HCT116 (cell line): Measurements from ENCODE around the gene HYAL1. TPM values are rescaled to one million over a fixed set of nuclear protein-coding genes. Genes with fewer than 3 reads are reported as not detected.
A peak's percentile ranks its signal among the peaks of the same experiment; 100 is the strongest.

Experiments
- ATAC-seq: fragments of 200-7000 bp; cut with Tn5 transposase; 2 replicates; pipeline ENCODE4 v1.9.1; 2020; ENCODE audit warnings: mild to moderate bottlenecking, moderate library complexity
- BruUV-seq: library from RNA; stranded (reverse); fragments of 400-500 nt; replicated peaks from 2 replicates; lab custom pipeline; 2021; lab: Mats Ljungman, UMichigan
- CTCF ChIA-PET: fragments of 300-600 bp; sonication (Branson Sonifier 250); formaldehyde crosslinking; loops from one replicate; lab custom pipeline; 2021; ENCODE audit warnings: antibody characterized with exemption; lab: Charles Lee
- POLR2A ChIA-PET: fragments of 300-600, 350-600 bp; sonication (Branson Sonifier 250); formaldehyde crosslinking; loops from one replicate; lab custom pipeline; 2021; ENCODE audit warnings: antibody characterized with exemption; lab: Charles Lee
- RAD21 ChIA-PET, 2 experiments: fragments of 300-600 bp; sonication (Branson Sonifier 250); formaldehyde crosslinking; loops; one replicate each; lab custom pipeline; 2023; ENCODE audit warnings: low total read pairs in 2 of 2; ENCODE audit not compliant: uncharacterized antibody in 2 of 2, unreplicated experiment in 2 of 2, low non-redundant PET in 1 of 2; lab: Charles Lee
- DNase-seq: peaks from one replicate; pipeline ENCODE4 v3.0.0-alpha.2; 2010; ENCODE audit warnings: low read depth, low spot score
- H2AFZ ChIP-seq: fragments of 200-600 bp; shearing (Covaris generic), sonication (generic); 2 replicates; pipeline ENCODE4 v1.6.1; 2017; ENCODE audit warnings: low read depth, mixed run types, mixed read lengths, antibody characterized with exemption, low read length; ENCODE audit not compliant: poor library complexity, severe bottlenecking
- H3K27ac ChIP-seq: 2 replicates; pipeline ENCODE4 v1.5.1; 2012; ENCODE audit warnings: low read depth, low read length
- H3K27me3 ChIP-seq: fragments of 200-600 bp; sonication (generic); 2 replicates; pipeline ENCODE4 v1.6.1; 2016; ENCODE audit warnings: mixed run types, low read length, mixed read lengths; ENCODE audit not compliant: insufficient read depth
- H3K36me3 ChIP-seq, 2 experiments: fragments of 200-500 bp in 1 of 2; fragments of 200-600 bp in 1 of 2; sonication (Bioruptor generic) in 1 of 2; sonication (generic) in 1 of 2; 2 replicates each; pipeline versions ENCODE4 v1.5.1 to v1.6.1; 2014 to 2016; ENCODE audit warnings: low read length in 2 of 2, inconsistent platforms in 1 of 2, mixed read lengths in 1 of 2, mixed run types in 1 of 2; ENCODE audit not compliant: insufficient read depth in 2 of 2, control insufficient read depth in 1 of 2
- H3K4me1 ChIP-seq, 2 experiments: fragments of 200-600 bp in 1 of 2; sonication (generic) in 1 of 2; 2 replicates each; pipeline versions ENCODE4 v1.5.1 to v1.6.1; 2012 to 2017; ENCODE audit warnings: low read length in 2 of 2, inconsistent platforms in 1 of 2, mild to moderate bottlenecking in 1 of 2, mixed read lengths in 1 of 2, mixed run types in 1 of 2, moderate library complexity in 1 of 2; ENCODE audit not compliant: insufficient read depth in 2 of 2, control insufficient read depth in 1 of 2
- H3K4me2 ChIP-seq: fragments of 200-600 bp; sonication (generic); 2 replicates; pipeline ENCODE4 v1.6.1; 2017; ENCODE audit warnings: mixed run types, low read length, mixed read lengths
- H3K4me3 ChIP-seq, 2 experiments: fragments of 200-600 bp in 1 of 2; sonication (generic) in 1 of 2; replicated peaks in 1 of 2; 2 replicates each; pipeline ENCODE4 v1.5.1; 2011 to 2016; ENCODE audit warnings: low read length in 2 of 2, control low read depth in 1 of 2, low read depth in 1 of 2, mild to moderate bottlenecking in 1 of 2, mixed read lengths in 1 of 2, mixed run types in 1 of 2
- H3K79me2 ChIP-seq: fragments of 200-600 bp; sonication (generic); 2 replicates; pipeline ENCODE4 v1.6.1; 2017; ENCODE audit warnings: mild to moderate bottlenecking, mixed run types, low read length, moderate library complexity, mixed read lengths; ENCODE audit not compliant: insufficient read depth
- H3K9ac ChIP-seq: fragments of 200-600 bp; sonication (generic); 2 replicates; pipeline ENCODE4 v1.6.1; 2016; ENCODE audit warnings: low read length, mixed read lengths
- H3K9me2 ChIP-seq: fragments of 200-600 bp; sonication (generic), shearing (Covaris generic); 2 replicates; pipeline ENCODE4 v1.6.1; 2017; ENCODE audit warnings: mixed run types, mild to moderate bottlenecking, moderate library complexity; ENCODE audit not compliant: insufficient read depth
- H3K9me3 ChIP-seq, 2 experiments: fragments of 200-500 bp in 1 of 2; fragments of 200-600 bp in 1 of 2; sonication (Bioruptor generic) in 1 of 2; sonication (generic) in 1 of 2; 2 replicates each; pipeline ENCODE4 v1.6.1; 2014 to 2017; ENCODE audit warnings: low read length in 2 of 2, mixed read lengths in 2 of 2, inconsistent platforms in 1 of 2, low read depth in 1 of 2, mild to moderate bottlenecking in 1 of 2, mixed run types in 1 of 2, moderate library complexity in 1 of 2; ENCODE audit not compliant: control insufficient read depth in 1 of 2, insufficient read depth in 1 of 2
- H4K20me1 ChIP-seq: fragments of 200-600 bp; sonication (generic), shearing (Covaris generic); 2 replicates; pipeline ENCODE4 v1.6.1; 2017; ENCODE audit warnings: mixed run types, mild to moderate bottlenecking, moderate library complexity; ENCODE audit not compliant: insufficient read depth
- CBX3 ChIP-seq: IDR thresholded peaks from 2 replicates; pipeline ENCODE4 v1.6.1; 2012; ENCODE audit warnings: low read depth
- CEBPB ChIP-seq: IDR thresholded peaks from 2 replicates; pipeline ENCODE4 v1.6.1; 2012; ENCODE audit warnings: low read depth
- EGR1 ChIP-seq: IDR thresholded peaks from 2 replicates; pipeline ENCODE4 v1.6.1; 2012; ENCODE audit warnings: low read depth
- EZH2 ChIP-seq: fragments of 200-600 bp; sonication (generic); IDR thresholded peaks from 2 replicates; pipeline ENCODE4 v1.6.1; 2017; ENCODE audit warnings: antibody characterized with exemption, mixed run types
- EZH2phosphoT487 ChIP-seq: fragments of 200-600 bp; IDR thresholded peaks from 2 replicates; pipeline ENCODE4 v1.6.1; 2018; ENCODE audit warnings: antibody characterized with exemption, borderline replicate concordance
- FOSL1 ChIP-seq: IDR thresholded peaks from 2 replicates; pipeline ENCODE4 v1.6.1; 2012; ENCODE audit warnings: low read depth
- JUND ChIP-seq: IDR thresholded peaks from 2 replicates; pipeline ENCODE4 v1.6.1; 2012
- MAX ChIP-seq: IDR thresholded peaks from 2 replicates; pipeline ENCODE4 v1.6.1; 2012
- POLR2A ChIP-seq: IDR thresholded peaks from 2 replicates; pipeline ENCODE4 v1.7.0; 2011; ENCODE audit warnings: borderline replicate concordance; ENCODE audit not compliant: insufficient read depth, insufficient read length; ENCODE audit errors: extremely low read depth
- POLR2AphosphoS5 ChIP-seq: IDR thresholded peaks from 2 replicates; pipeline ENCODE4 v1.6.1; 2011; ENCODE audit warnings: mild to moderate bottlenecking, low read depth, low read length, moderate library complexity
- RAD21 ChIP-seq: IDR thresholded peaks from 2 replicates; pipeline ENCODE4 v1.6.1; 2012; ENCODE audit warnings: low read depth, mild to moderate bottlenecking
- SIN3A ChIP-seq: IDR thresholded peaks from 2 replicates; pipeline ENCODE4 v1.6.1; 2012; ENCODE audit warnings: low read depth
- SRF ChIP-seq: IDR thresholded peaks from 2 replicates; pipeline ENCODE4 v1.6.1; 2012; ENCODE audit warnings: low read depth
- TCF7L2 ChIP-seq: IDR thresholded peaks from 2 replicates; pipeline ENCODE4 v1.7.0; 2011; ENCODE audit warnings: borderline replicate concordance, inconsistent platforms; ENCODE audit not compliant: insufficient read depth, insufficient read length; ENCODE audit errors: extremely low read depth
- YY1 ChIP-seq: IDR thresholded peaks from 2 replicates; pipeline ENCODE4 v1.6.1; 2011; ENCODE audit warnings: low read length, low read depth, moderate library complexity, mild to moderate bottlenecking; ENCODE audit not compliant: insufficient replicate concordance; ENCODE audit errors: extremely low read depth
- ZBTB33 ChIP-seq: IDR thresholded peaks from 2 replicates; pipeline ENCODE4 v1.6.1; 2011; ENCODE audit warnings: mild to moderate bottlenecking, low read length, moderate library complexity; ENCODE audit not compliant: insufficient replicate concordance; ENCODE audit errors: extremely low read depth
- ZFX ChIP-seq: fragments of 450-650 bp; IDR thresholded peaks from 2 replicates; pipeline ENCODE4 v1.6.1; 2017
- ZNF274 ChIP-seq: fragments of 200-500 bp; sonication (Bioruptor generic); IDR thresholded peaks from 2 replicates; pipeline ENCODE4 v1.6.1; 2014; ENCODE audit warnings: mild to moderate bottlenecking, low read depth, low read length, inconsistent platforms
- intact Hi-C: fragments of 100-400 bp; cut with micrococcal nuclease; formaldehyde crosslinking; loops from 2 replicates; pipeline ENCODE4 v1.10.0; 2022
- total RNA-seq: library from RNA; stranded (reverse); gene quantifications from one replicate; pipeline ENCODE4 v1.2.1, GENCODE V29; 2021; ENCODE audit not compliant: unreplicated experiment

HYAL1 gene
- total RNA-seq, 1 experiment from 2014 or later = 6.1 TPM

GRCh38 chr3:50273689-50274065 is 29.7 kb downstream of the HYAL1 start:
- TF ChIP-seq TCF7L2 (no peak), SRF (no peak), ZNF274 (no peak), CEBPB (no peak), POLR2A (no peak), CBX3 (no peak), RAD21 (no peak), EGR1 (no peak), SIN3A (no peak), JUND (no peak), YY1 (no peak), ZFX (no peak), ZBTB33 (no peak), FOSL1 (no peak), EZH2 (no peak), EZH2phosphoT487 (no peak), MAX (no peak), POLR2AphosphoS5 (no peak)
- CTCF ChIA-PET = interaction anchor here (1.8 to 2.4 kb wide), 2 partner anchors 13 to 79 kb away, joined by 8 to 9 read pairs; no protein-coding TSS in a partner anchor
- Histone ChIP-seq H3K27ac (no peak overlapping the region), H3K4me3 (peak overlapping the region; percentile 43 to 57), H2AFZ (no peak overlapping the region), H3K4me1 (peaks cover 45 to 57% of the 10 kb centered on the region in 2 experiments), H3K36me3 (no peaks in the 10 kb centered on the region), H3K9me3 (no peaks in the 10 kb centered on the region), H3K9ac (peak overlapping the region; percentile 56), H4K20me1 (no peaks in the 10 kb centered on the region), H3K27me3 (no peaks in the 10 kb centered on the region), H3K79me2 (no peaks in the 10 kb centered on the region), H3K4me2 (peak overlapping the region; percentile 96), H3K9me2 (no peaks in the 10 kb centered on the region)
- RAD21 ChIA-PET = no interaction called here
- no peak for ATAC-seq
- intact Hi-C loops = loop anchor here (1.0 to 5.0 kb wide), 4 partner anchors 46 to 151 kb away; no protein-coding TSS in a partner anchor
- DNase-seq = no peak
- no TSS peak for BruUV-seq
- POLR2A ChIA-PET = no interaction called here
